Jurkat, Clone E6-1 (cell line): ENCODE measurements around the gene UBALD1. TPM values are rescaled to one million over a fixed set of nuclear protein-coding genes. Genes with fewer than 3 reads are reported as not detected.
"Not testable (repeated sequence)": the region's sequence is repeated elsewhere in the genome, so short reads cannot be mapped to it uniquely, and the experiment has no call there.

ENCODE experiments used
- DNase-seq: peaks from one replicate; pipeline ENCODE4 v3.0.0-alpha.2; 2011; ENCODE audit warnings: low read depth, low spot score
- H3K4me3 ChIP-seq: 2 replicates; pipeline ENCODE4 v1.5.1; 2011; ENCODE audit warnings: mild to moderate bottlenecking, low read length, control low read depth, moderate library complexity
- polyA plus RNA-seq: library from polyadenylated mRNA; unstranded; fragments of >200 nt; gene quantifications from one replicate; pipeline ENCODE4 v1.2.1, GENCODE V29; 2012; ENCODE audit warnings: missing spikeins; ENCODE audit not compliant: insufficient read length, insufficient read depth

UBALD1 gene
- 44.0 TPM for polyA plus RNA-seq

GRCh38 chr16:4614571-4615383 lies at the start of gene UBALD1:
Gene UBALD1 (minus strand): TSS chr16:4614888. CDS start chr16:4614797, 91 bp downstream.
- H3K4me3 ChIP-seq, result peak within 1 kb of the TSS; percentile 68
- DNase-seq, result peak; percentile 68

DNA sequence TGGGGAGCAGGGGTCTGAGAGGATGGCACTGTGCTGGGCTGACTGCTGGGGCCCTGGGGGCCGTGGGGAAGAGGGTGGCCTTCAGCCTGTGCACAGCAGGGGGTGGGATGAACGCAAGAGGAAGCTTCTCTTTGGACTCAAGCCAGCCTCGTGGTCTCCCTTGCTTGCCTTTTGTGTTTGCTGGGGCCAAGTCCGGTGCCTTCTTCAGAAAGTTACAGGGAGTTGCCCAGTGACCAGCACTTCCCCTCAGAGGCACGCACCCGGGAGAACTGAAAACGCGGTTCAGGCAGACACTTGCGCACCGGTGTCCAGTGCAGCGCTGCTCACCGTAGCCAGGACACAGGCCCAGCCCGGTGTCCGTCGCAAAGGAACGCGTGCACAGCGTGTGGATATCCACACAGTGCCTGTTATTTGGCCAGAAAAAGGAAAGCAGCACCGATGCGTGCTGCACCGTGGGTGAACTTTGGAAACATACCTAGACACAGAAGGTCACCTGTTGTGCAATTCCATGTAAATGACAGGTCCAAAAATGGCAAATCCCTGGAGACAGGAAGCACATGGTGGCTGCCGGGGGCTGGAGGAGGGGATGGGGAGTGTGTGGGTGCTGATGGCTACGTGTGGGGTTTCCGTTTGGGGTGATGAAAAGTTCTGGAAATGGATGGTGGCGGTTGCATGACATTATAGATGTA lies 49.2 kb upstream of the UBALD1 start:
- DNase-seq, result no peak
- no peak overlapping the region for H3K4me3 ChIP-seq

DNA sequence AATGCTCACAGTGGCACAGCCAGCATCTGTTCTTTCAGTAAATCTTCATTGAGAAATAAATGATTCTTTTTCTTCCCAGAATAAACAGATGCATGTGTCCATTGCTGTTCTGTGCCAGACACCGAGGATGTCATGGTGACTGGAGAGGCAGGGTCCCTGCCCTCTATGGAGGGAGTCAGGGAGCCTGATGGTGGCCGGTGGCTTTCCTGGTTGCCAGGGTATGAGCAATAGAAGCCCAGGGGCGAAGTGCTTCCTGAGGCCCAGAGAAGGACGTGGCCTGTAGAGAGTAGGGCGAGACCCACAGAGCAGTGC lies 48.7 kb upstream of the UBALD1 start:
- no peak overlapping the region for H3K4me3 ChIP-seq
- DNase-seq, result no peak

DNA sequence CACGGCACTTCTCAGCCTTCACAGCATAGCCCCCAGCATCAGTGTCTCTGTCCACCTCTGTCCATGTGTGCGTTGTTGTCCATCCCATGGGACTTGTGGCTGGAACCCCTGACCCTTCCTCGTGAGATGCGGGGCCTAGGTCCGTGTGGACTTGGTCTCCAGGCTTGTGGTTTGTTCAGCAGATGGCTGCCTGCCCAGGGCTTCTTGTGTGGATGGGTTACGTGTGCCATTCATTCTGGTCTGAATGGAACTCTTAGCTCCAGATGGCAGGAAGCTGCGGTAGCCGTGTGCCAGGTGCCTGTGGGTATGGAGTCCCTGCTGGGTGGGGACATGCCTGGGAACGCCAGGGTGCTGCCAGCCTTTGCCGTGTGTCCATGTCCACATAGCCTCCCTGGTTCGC lies 47.0 kb upstream of the UBALD1 start:
- H3K4me3 ChIP-seq, result peak overlapping the region; percentile 20
- peak; percentile 85 for DNase-seq

DNA sequence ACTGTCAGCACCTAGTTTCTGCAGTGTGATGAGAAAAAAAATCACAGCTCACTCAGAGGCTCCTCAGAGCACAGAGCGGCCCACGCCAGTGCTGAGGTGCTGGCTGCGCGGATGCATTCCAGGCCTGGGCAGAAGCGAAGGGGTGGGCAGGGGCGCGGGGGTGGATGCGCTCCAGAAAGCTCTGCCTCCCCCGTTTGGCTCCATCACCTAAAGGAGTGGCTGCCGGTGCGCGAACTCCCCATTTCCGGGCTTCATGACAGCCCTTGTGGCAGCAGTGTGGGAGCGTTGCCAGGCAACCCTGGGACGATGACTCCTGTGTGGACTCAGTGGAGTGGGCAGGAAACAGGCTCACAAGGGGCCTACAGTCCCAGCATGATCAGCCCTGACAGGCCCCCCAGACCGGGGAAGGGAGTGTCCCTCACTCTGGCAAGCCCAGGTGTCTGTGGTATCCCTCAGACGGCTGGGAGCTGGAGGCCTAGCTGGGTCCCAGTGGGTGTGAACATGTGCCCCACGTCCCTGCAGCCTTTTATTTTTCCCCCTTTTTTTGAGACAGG lies 45.8 kb upstream of the UBALD1 start:
- H3K4me3 ChIP-seq, result no peak overlapping the region
- DNase-seq, result peak; percentile 76

DNA sequence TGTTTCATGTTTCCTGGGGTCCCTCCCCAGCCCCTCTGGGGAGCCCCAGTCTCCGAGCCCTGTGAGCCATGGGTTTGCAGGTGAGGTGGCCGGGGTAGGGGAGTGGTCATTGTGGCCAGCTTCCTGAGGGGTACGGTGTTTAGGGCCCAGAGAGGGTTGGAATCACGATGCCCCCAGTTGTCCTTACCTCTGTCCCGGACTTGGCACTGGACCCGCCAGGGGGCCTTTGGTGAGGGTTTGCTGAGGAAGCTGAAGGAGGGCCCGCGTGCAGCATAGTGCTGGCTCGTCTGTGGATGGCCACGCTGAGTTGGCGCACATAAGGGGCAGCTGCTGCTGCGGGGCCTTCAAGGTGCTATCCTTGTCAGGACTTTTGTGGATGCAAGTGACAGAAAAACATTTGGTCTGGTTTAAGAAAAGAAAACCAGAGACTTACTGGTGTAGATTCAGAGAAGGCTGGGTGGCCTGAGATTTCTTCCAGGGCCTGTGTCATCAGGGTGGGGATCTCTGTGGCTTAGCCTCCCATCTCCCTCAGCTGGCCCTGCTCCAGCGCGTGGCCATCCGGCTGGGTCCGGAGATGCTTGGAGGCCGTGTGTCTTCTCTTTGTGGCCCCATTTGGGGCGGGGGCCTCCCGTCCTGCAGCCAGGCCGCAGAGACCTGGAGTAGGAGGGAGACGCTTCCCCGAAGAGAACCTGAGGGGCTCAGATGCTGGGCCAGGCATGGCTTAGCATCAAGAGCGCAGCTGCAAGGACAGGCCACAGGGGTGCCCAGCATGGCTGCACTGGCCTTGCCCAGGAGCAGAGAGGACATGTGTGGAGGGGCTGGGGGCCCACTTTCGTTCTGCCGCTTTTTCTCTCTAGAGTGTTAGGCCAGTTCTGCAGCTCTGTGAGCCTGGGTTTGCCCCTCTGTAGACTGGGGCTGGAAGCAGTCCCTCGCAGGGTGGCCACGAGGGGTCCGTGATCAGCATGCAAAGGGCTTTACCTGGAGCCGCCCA lies 45.0 kb upstream of the UBALD1 start:
- no peak for DNase-seq
- H3K4me3 ChIP-seq, result no peak overlapping the region

DNA sequence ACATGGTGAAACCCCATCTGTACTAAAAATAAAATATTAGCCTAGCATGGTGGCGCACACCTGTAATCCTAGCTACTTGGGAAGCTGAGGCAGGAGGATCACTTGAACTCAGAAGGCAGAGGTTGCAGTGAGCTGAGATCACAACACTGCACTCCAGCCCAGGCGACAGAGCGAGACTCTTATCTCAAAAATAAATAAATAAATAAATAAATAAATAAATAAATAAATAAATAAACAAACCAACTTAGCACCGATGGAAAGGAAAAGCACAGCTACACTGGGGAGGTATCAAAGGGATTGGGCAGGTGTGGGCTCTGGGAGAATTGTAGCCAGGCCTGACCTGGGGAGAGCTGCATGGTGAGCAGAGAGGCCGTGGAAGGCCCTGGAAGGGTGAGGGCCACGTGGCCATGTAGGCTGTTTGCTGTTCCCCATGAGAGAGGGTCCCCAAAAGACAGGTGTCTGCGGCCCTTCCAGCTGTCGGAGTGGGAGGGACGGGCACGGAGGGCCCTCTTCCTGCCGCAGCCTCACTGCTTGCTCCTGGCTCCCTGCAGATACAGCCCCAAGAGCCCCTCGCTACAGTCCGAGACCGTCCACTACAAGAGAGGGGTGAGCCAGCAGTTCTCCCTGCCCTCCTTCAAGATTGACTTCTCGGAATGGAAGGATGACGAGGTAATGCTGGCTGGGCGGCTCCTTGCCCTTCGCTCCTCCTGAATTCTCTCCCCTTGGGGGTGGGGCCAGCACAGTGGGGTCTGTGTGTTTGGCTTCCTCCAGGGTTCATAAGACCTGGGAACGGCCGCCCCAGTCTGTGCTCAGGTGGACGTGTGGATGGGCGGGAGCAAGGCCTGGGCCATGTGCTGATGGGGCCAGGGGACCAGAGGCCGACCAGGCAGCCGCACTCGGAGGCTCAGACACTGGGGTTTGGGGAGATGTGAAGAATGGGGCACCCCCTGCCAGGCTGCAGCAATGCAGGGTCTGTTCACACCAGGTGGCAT lies 42.3 kb upstream of the UBALD1 start:
- no peak for DNase-seq
- H3K4me3 ChIP-seq, result no peak overlapping the region

DNA sequence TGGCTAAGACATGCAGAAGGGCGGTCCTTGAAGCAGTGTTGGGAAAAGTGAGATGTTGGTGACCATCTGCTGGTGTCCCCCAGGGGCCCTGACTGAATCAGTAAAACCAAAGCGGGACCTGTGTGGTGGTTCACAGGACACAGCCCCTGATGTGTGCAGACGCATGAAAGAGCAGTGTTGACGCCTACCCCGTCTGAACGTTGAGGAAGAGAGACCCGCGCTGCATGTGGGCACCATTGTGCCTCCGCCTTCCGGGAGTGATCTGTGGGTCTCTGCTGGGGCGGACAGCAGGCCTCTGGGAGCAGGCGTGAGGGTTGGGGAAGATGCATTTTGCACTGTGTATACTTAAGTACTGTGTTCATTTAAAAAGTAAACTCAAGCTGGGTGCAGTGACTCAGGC lies 41.5 kb upstream of the UBALD1 start:
- H3K4me3 ChIP-seq, result no peak overlapping the region
- no peak for DNase-seq

DNA sequence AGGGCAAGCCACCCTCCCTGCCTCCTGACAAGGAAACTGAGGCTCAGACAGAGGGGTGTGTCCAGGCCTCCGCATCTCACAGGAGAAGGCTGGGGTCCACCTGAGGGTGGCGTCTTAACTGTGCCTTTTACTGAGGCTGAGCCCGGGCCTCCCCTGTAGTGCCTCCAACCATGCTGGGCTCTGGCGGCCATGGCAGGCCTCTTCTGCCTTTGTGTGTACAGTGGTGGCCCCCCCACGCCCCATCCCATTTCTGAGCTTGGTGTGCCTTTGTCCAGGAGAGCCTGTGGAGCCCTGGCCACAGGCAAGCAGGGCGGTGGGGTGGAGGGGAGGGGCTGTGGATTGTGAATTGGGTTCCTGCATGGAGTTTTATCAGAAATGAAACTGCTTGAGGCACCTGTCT lies 41.1 kb upstream of the UBALD1 start:
- no peak overlapping the region for H3K4me3 ChIP-seq
- DNase-seq, result no peak

- DNase-seq, result no peak
- H3K4me3 ChIP-seq, result no peak overlapping the region
These were observed 40.4 kb upstream of the UBALD1 start for GRCh38 chr16:4654964-4655590.

DNA sequence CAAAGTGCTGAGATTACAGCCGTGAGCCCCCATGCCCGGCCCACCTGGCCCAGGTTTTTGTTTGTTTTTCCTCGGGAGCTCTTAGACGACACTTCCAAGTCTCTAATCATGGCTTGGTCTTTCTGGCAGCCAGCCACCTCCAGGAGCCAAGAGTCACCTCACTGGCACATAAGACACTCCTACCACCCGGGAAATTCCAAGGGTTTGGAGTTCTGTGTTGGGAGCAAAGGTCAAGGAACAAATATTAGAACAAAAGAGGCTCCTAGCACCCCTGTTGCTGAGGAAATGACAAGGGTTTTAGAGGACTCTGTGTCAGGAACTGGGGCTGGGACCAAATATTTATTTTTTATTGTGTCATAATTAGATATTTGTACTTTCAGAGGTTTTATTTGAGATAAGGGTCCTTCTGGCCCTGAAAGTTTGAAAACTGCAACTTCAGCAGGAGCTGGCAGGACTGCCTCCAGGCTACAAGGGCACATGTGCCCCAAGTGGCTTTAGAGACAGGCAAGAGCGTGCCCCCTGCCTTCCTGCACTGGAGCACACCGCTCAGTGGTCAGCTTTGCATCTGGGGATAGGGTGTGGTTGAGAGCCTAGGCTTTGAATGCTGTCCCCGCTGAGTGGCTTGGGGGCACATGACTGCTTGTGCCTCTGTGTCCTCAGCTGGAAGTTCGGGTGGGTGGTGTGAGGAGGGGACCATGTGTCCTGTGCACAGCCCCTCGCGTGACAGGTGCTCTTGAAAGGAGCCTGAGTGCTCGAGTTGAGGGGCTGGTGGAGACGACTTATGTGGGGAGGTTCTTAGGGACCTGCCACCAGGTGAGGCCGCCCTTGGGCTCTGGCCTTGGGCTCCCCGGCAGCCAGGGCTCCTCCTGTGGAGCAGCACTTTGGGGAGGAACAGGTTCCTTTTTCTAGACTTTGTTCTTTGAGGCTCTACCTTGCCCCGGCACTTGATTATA lies 39.6 kb upstream of the UBALD1 start:
- no peak overlapping the region for H3K4me3 ChIP-seq
- no peak for DNase-seq

GRCh38 chr16:4652561-4652960 lies 37.9 kb upstream of the UBALD1 start:
- H3K4me3 ChIP-seq, result no peak overlapping the region
- DNase-seq, result no peak

- no peak for DNase-seq
- no peak overlapping the region for H3K4me3 ChIP-seq
These were observed 37.1 kb upstream of the UBALD1 start for GRCh38 chr16:4651827-4652226.

DNA sequence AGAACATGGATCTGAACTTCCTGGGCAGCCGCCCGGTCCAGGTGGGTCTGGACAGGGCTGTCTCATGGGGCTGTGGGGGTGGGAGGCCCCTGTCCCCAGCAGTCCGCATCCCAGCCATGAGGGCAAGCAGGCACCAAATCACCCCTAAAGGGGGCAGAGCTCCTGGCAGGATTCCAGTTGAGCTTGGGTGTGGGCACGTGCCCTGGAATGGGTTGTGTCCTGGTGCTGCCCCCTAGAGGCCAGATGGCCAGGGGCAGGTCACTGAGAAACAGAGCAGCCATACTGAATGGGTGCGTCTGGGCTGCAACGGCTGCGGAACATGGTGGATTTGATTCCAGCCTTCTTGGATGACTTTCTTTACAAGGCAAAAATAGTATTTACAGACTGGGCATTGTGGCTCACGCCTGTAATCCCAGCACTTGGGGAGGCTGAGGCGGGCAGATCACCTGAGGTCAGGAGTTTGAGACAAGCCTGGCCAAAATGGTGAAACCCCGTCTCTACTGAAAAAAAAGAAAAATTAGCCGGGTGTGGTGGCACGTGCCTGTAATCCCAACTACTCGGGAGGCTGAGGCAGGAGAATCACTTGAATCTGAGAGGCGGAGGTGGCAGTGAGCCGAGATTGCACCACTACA lies 35.9 kb upstream of the UBALD1 start:
- H3K4me3 ChIP-seq, result not testable (repeated sequence)
- DNase-seq, result peak; percentile 65

DNA sequence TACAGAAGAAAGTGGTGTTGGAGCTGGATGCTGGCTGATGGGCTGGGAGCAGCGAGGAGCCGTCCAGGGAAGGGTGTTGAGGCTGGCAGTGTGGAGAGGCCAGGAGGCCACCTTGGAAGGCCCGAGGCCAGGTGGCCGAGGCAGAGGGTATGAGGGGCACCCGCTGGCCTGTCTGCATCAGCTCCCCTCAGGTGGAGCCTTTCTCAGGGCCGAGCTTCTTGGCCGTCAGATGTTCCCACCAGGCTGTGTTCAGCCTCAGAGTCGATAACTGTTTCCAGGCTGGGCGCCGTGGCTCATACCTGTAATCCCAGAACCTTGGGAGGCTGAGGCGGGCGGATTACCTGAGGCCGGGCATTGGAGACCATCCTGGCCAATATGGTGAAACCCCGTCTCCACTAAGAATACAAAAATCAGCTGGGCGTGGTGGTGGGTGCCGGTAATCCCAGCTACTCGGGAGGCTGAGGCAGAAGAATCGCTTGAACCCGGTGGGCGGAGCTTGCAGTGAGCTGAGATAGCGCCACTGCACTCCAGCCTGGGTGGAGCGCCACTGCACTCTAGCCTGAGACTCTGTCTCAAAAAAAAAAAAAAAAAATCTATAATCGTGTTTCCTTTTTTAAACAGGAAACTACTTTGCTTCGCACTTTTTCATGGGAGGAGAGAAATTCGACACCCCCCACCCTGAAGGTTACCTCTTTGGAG lies 35.2 kb upstream of the UBALD1 start:
- DNase-seq, result no peak
- no peak overlapping the region for H3K4me3 ChIP-seq

DNA sequence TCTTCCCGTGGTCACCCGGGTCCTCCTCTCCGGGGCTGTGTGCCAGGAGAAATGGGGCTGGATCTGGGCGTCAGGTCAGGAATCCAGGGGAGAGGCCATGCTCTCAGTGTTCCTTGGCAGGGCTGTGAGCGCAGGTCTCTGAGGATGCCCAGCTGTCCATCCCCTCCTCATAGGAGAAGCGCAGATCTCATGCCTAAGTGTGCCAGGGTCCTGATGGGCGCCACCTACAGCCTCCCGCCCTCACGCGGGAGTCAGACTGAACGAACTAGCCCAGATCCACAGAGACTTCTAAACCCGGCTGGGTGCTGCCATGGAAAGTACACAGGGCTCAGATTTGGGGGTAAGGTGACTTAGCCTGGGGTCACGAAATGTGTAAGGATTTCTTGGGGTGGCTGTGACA lies 34.2 kb upstream of the UBALD1 start:
- no peak overlapping the region for H3K4me3 ChIP-seq
- no peak for DNase-seq
